Lower leg skin (tissue), 3 donors: ENCODE results near the gene TP53I13.

Experiments
- POLR2A ChIP-seq, 2 donors: fragments of 450-650 bp; IDR thresholded peaks; one replicate each; pipeline ENCODE4 v1.6.1; 2016 to 2017; ENCODE audit warnings: antibody characterized with exemption in 2 of 2, mild to moderate bottlenecking in 1 of 2, moderate library complexity in 1 of 2
- TF ChIP-seq, protein P1 (sequence below), 3 donors: fragments of 450-650 bp; IDR thresholded peaks; one replicate each; pipeline ENCODE4 v1.5.1; 2016; ENCODE audit warnings: antibody characterized with exemption in 3 of 3, mild to moderate bottlenecking in 3 of 3, moderate library complexity in 2 of 3

DNA sequence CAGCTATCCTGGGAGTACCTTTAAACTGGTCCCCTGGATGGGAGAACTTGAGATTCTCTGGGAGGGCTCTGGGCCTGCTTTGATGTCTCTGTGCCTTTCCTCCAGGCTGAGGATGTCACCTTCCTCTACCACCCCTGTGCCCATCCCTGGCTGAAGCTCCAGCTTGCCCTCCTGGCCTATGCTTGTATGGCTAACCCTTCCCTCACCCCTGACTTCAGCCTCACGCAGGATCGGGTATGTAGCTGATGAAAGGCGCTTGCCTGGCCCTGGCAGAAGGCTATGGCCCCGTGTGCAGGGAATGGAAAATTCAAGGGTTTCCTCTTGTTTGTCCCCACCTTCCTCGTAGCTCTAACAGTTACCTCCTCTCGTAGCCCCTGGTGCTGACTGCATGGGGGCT lies 3.0 kb downstream of the TP53I13 start:
- TF ChIP-seq, protein P1, sequence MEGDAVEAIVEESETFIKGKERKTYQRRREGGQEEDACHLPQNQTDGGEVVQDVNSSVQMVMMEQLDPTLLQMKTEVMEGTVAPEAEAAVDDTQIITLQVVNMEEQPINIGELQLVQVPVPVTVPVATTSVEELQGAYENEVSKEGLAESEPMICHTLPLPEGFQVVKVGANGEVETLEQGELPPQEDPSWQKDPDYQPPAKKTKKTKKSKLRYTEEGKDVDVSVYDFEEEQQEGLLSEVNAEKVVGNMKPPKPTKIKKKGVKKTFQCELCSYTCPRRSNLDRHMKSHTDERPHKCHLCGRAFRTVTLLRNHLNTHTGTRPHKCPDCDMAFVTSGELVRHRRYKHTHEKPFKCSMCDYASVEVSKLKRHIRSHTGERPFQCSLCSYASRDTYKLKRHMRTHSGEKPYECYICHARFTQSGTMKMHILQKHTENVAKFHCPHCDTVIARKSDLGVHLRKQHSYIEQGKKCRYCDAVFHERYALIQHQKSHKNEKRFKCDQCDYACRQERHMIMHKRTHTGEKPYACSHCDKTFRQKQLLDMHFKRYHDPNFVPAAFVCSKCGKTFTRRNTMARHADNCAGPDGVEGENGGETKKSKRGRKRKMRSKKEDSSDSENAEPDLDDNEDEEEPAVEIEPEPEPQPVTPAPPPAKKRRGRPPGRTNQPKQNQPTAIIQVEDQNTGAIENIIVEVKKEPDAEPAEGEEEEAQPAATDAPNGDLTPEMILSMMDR (IDR thresholded peaks at IDR 0.05) = no peak
- TF ChIP-seq POLR2A (IDR thresholded peaks at IDR 0.05) = no peak
